ENCODE measurements around the gene SEMA5A. TPM values are rescaled to one million over a fixed set of nuclear protein-coding genes. Genes with fewer than 3 reads are reported as not detected.

The SEMA5A gene
- total RNA-seq, 6 experiments from 2014 or later = 3.1 to 12.6 (median 5.7) TPM

DNA sequence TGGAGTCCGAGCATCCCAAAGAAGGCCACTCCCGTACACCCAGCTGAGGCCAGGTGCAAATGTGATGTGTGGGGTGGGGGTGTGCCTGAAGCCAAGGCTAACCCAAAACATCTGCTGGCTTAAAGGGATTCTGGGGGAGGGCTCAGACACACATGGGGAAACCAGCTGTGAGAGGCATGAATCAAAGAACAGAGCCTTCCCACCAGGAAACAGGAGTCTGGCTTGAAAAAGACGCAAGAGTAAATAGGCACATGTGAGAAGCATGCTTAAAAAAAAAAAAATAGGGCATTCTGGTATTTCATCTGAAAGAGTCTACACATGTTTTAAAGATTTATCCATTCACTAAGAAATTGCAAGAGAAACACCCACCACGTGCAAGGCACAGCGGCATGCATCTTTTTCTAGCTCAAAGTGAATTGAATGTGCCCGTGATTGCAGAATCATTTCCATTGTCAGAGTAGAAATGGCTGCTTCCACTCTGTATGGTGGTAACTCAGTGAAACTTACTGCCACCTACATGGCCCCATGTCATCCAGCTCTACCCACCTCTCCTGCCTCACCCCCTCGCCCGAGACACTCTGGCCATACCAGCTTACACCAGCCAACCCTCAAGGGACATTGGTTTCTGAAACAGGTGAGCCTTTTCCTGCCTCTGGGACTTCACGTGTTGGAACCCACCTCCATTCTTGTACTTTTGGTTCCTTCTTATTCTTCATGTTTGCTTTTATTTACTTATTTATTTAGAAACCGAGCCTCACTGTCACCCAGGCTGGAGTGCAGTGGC lies 71.5 kb downstream of the SEMA5A start:
- H3K4me3 ChIP-seq = no peak overlapping the region
- no peaks in the 10 kb centered on the region for H3K27me3 ChIP-seq
- H3K36me3 ChIP-seq = no peaks in the 10 kb centered on the region
- no peak for TF ChIP-seq POLR2A (IDR thresholded peaks at IDR 0.05)
- TF ChIP-seq, protein P1, sequence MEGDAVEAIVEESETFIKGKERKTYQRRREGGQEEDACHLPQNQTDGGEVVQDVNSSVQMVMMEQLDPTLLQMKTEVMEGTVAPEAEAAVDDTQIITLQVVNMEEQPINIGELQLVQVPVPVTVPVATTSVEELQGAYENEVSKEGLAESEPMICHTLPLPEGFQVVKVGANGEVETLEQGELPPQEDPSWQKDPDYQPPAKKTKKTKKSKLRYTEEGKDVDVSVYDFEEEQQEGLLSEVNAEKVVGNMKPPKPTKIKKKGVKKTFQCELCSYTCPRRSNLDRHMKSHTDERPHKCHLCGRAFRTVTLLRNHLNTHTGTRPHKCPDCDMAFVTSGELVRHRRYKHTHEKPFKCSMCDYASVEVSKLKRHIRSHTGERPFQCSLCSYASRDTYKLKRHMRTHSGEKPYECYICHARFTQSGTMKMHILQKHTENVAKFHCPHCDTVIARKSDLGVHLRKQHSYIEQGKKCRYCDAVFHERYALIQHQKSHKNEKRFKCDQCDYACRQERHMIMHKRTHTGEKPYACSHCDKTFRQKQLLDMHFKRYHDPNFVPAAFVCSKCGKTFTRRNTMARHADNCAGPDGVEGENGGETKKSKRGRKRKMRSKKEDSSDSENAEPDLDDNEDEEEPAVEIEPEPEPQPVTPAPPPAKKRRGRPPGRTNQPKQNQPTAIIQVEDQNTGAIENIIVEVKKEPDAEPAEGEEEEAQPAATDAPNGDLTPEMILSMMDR (IDR thresholded peaks at IDR 0.05) = no peak
- peaks cover 0 to 8% (median 0%) of the 10 kb centered on the region in 4 donors for H3K9me3 ChIP-seq
- no peaks in the 10 kb centered on the region for H3K4me1 ChIP-seq
- H3K27ac ChIP-seq = no peak overlapping the region
- no peak for DNase-seq
- ATAC-seq = no peak
- intact Hi-C loops (cut with DNase I) = no loop called here
- WGBS (ENCODE audit: insufficient coverage, low coverage, low lambda C conversion rate, missing lambda C conversion rate) = 81% methylated on average over 10 of the region's 10 CpGs

DNA sequence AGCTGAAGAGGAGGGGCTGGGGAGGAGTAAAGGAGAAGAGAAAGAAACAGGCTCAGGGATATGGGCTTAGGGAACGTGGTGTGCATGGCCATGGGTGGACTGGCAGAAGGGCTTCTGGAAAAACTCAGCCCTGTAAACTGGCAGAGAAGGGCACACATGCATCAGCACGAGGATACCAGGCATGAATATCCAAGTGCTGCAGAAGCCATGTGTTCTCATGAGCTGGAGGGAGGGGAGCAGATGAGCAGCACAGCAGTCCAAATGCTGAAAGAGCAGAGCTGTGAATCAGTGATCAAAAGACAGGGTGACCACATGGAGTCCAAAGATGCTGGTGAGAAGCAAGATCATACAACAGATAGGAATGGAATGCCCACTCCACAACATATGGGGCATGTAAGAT lies 72.3 kb downstream of the SEMA5A start:
- H3K4me3 ChIP-seq = no peak overlapping the region
- whole genome bisulfite sequencing (ENCODE audit: insufficient coverage, low coverage, low lambda C conversion rate, missing lambda C conversion rate) = 40% methylated on average over 2 of the region's 2 CpGs
- no peaks in the 10 kb centered on the region for H3K27me3 ChIP-seq
- TF ChIP-seq, protein P1 (IDR thresholded peaks at IDR 0.05) = no peak
- TF ChIP-seq POLR2A (IDR thresholded peaks at IDR 0.05) = no peak
- H3K9me3 ChIP-seq = peaks cover 0 to 8% (median 0%) of the 10 kb centered on the region in 4 donors
- no peaks in the 10 kb centered on the region for H3K36me3 ChIP-seq
- H3K4me1 ChIP-seq = no peaks in the 10 kb centered on the region
- intact Hi-C loops (cut with DNase I) = no loop called here
- DNase-seq (no peak), ATAC-seq (no peak)
- no peak overlapping the region for H3K27ac ChIP-seq

DNA sequence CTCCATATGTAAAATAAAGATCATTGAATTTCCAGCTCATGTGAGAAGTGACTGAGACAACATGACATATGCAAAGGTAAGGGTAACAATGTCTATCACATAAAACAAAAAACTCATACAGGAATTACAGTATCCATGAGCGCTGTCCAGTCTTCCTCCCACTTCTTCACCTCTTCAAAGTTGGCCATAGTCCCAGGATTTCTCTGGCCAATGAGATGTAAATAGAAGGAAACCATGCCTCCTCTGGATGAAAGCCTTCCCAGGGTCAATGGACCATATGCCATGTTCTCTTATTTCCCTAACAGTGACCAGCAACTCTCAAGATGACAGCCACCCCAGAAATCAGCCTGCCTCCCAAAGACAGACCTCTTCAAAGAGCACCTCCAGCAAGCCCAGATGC lies 75.5 kb downstream of the SEMA5A start:
- DNase-seq (no peak), ATAC-seq (no peak)
- H3K4me3 ChIP-seq = no peak overlapping the region
- H3K9me3 ChIP-seq = no peaks in the 10 kb centered on the region
- no peaks in the 10 kb centered on the region for H3K36me3 ChIP-seq
- TF ChIP-seq, protein P1 (IDR thresholded peaks at IDR 0.05) = no peak
- TF ChIP-seq POLR2A (IDR thresholded peaks at IDR 0.05) = no peak
- no peaks in the 10 kb centered on the region for H3K27me3 ChIP-seq
- intact Hi-C loops (cut with DNase I) = no loop called here
- no peak overlapping the region for H3K27ac ChIP-seq
- H3K4me1 ChIP-seq = no peaks in the 10 kb centered on the region
- WGBS (ENCODE audit: insufficient coverage, low coverage, low lambda C conversion rate, missing lambda C conversion rate) = 75% methylated on average over 1 of the region's 1 CpG

DNA sequence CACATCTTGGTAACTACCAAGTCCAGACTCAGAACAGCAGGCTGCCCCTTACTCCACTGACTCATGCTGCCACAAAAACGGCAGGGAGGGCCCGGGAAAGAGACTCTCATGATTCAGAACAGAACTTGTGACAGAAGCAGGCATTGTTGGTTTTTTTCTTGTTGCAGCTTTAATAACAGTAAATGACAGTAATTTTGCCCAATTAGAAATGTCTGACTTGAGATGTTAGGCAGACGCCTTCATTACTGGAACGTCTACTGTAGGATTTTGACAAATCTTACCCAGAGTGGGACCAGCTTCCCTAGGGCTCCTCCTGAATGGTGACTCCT lies 77.9 kb downstream of the SEMA5A start:
- Histone ChIP-seq H3K27me3 (no peaks in the 10 kb centered on the region), H3K4me3 (no peak overlapping the region), H3K27ac (no peak overlapping the region), H3K9me3 (no peaks in the 10 kb centered on the region), H3K4me1 (no peaks in the 10 kb centered on the region), H3K36me3 (no peaks in the 10 kb centered on the region)
- 68% methylated on average over 4 of the region's 4 CpGs for WGBS (ENCODE audit: insufficient coverage, low coverage, low lambda C conversion rate, missing lambda C conversion rate)
- DNase-seq (no peak), ATAC-seq (no peak)
- TF ChIP-seq POLR2A (IDR thresholded peaks at IDR 0.05) = no peak
- TF ChIP-seq, protein P1 (IDR thresholded peaks at IDR 0.05) = no peak
- intact Hi-C loops (cut with DNase I) = no loop called here
